ENCODE data around the gene POU6F2.

POU6F2 gene

GRCh38 chr7:39504963-39505362 is 527.3 kb downstream of the POU6F2 start:
- no peaks in the 10 kb centered on the region for H3K79me2 ChIP-seq (ENCODE audit: insufficient read depth, low read length)
- H3K4me3 ChIP-seq (ENCODE audit: low read length, poor library complexity, severe bottlenecking), result no peak overlapping the region
- H3K36me3 ChIP-seq (ENCODE audit: insufficient read depth, low read length), result no peaks in the 10 kb centered on the region
- H3K9ac ChIP-seq (ENCODE audit: low read depth, low read length, poor library complexity, severe bottlenecking), result no peak overlapping the region
- H3K27me3 ChIP-seq (ENCODE audit: insufficient read depth, low read length, poor library complexity, severe bottlenecking), result no peaks in the 10 kb centered on the region
- H3K4me1 ChIP-seq (ENCODE audit: insufficient read depth, low read length, poor library complexity, severe bottlenecking), result peaks cover 9% of the 10 kb centered on the region
- no peaks in the 10 kb centered on the region for H3K9me3 ChIP-seq (ENCODE audit: insufficient read depth, low read depth, low read length)
- no peak overlapping the region for H3K4me2 ChIP-seq (ENCODE audit: low read depth, low read length, poor library complexity, severe bottlenecking)
- H3F3A ChIP-seq (ENCODE audit: low read depth), result no peaks in the 10 kb centered on the region
- no peak overlapping the region for H2AFZ ChIP-seq (ENCODE audit: low read length)
- TF ChIP-seq EZH2phosphoT487 (IDR thresholded peaks at IDR 0.05; ENCODE audit: borderline replicate concordance) (no peak), CTCF (conservative IDR thresholded peaks at IDR 0.05; ENCODE audit: low read length) (no peak)
- no peaks in the 10 kb centered on the region for H3K9me2 ChIP-seq (replicated peaks; ENCODE audit: low read depth, low read length)
- no peaks in the 10 kb centered on the region for H4K20me1 ChIP-seq (ENCODE audit: insufficient read depth, low read length, poor library complexity, severe bottlenecking)

- Histone ChIP-seq H4K20me1 (ENCODE audit: insufficient read depth, low read length, poor library complexity, severe bottlenecking) (no peaks in the 10 kb centered on the region), H3K4me1 (ENCODE audit: insufficient read depth, low read length, poor library complexity, severe bottlenecking) (peaks cover 17% of the 10 kb centered on the region), H3K9me3 (ENCODE audit: insufficient read depth, low read depth, low read length) (no peaks in the 10 kb centered on the region), H3K4me2 (ENCODE audit: low read depth, low read length, poor library complexity, severe bottlenecking) (no peak overlapping the region), H3K9ac (ENCODE audit: low read depth, low read length, poor library complexity, severe bottlenecking) (no peak overlapping the region), H3K27me3 (ENCODE audit: insufficient read depth, low read length, poor library complexity, severe bottlenecking) (no peaks in the 10 kb centered on the region), H3F3A (ENCODE audit: low read depth) (no peaks in the 10 kb centered on the region), H3K4me3 (ENCODE audit: low read length, poor library complexity, severe bottlenecking) (no peak overlapping the region), H3K79me2 (ENCODE audit: insufficient read depth, low read length) (no peaks in the 10 kb centered on the region), H2AFZ (ENCODE audit: low read length) (no peak overlapping the region), H3K9me2 (replicated peaks; ENCODE audit: low read depth, low read length) (no peaks in the 10 kb centered on the region), H3K36me3 (ENCODE audit: insufficient read depth, low read length) (no peaks in the 10 kb centered on the region)
- TF ChIP-seq CTCF (conservative IDR thresholded peaks at IDR 0.05; ENCODE audit: low read length) (no peak), EZH2phosphoT487 (IDR thresholded peaks at IDR 0.05; ENCODE audit: borderline replicate concordance) (no peak)
Measured at GRCh38 chr7:39507866-39508551, 530.3 kb downstream of the POU6F2 start.

- Histone ChIP-seq H3K9me2 (replicated peaks; ENCODE audit: low read depth, low read length) (no peaks in the 10 kb centered on the region), H3K4me2 (ENCODE audit: low read depth, low read length, poor library complexity, severe bottlenecking) (peak overlapping the region; percentile 28), H3K27me3 (ENCODE audit: insufficient read depth, low read length, poor library complexity, severe bottlenecking) (no peaks in the 10 kb centered on the region), H4K20me1 (ENCODE audit: insufficient read depth, low read length, poor library complexity, severe bottlenecking) (no peaks in the 10 kb centered on the region), H3K4me1 (ENCODE audit: insufficient read depth, low read length, poor library complexity, severe bottlenecking) (peaks cover 17% of the 10 kb centered on the region), H3K79me2 (ENCODE audit: insufficient read depth, low read length) (no peaks in the 10 kb centered on the region), H3K9me3 (ENCODE audit: insufficient read depth, low read depth, low read length) (no peaks in the 10 kb centered on the region), H3K4me3 (ENCODE audit: low read length, poor library complexity, severe bottlenecking) (no peak overlapping the region), H3K36me3 (ENCODE audit: insufficient read depth, low read length) (no peaks in the 10 kb centered on the region), H3F3A (ENCODE audit: low read depth) (no peaks in the 10 kb centered on the region), H2AFZ (ENCODE audit: low read length) (no peak overlapping the region), H3K9ac (ENCODE audit: low read depth, low read length, poor library complexity, severe bottlenecking) (no peak overlapping the region)
- TF ChIP-seq EZH2phosphoT487 (IDR thresholded peaks at IDR 0.05; ENCODE audit: borderline replicate concordance), result no peak
- no peak for TF ChIP-seq CTCF (conservative IDR thresholded peaks at IDR 0.05; ENCODE audit: low read length)
Measured at GRCh38 chr7:39509436-39509835, 531.7 kb downstream of the POU6F2 start.

All from Loucy (cell line).